GM12878 (cell line): ENCODE results near the gene NAA38. TPM values are rescaled to one million over a fixed set of nuclear protein-coding genes. Genes with fewer than 3 reads are reported as not detected.
A peak's percentile ranks its signal among the peaks of the same experiment; 100 is the strongest.

Experiments used
- BRCA1 ChIP-seq: IDR thresholded peaks from 2 replicates; pipeline ENCODE4 v1.6.1; 2011; ENCODE audit warnings: low read depth, low read length, improper control_type of control experiment
- CHD1 ChIP-seq: IDR thresholded peaks from 2 replicates; pipeline ENCODE4 v1.6.1; 2012; ENCODE audit warnings: low read depth, low read length, improper control_type of control experiment
- CREM ChIP-seq: IDR thresholded peaks from 2 replicates; pipeline ENCODE4 v1.6.1; 2014; ENCODE audit warnings: antibody characterized with exemption, low read depth
- ETV6 ChIP-seq, 2 experiments: fragments of 450-650 bp in 1 of 2; IDR thresholded peaks in 1 of 2; conservative IDR thresholded peaks in 1 of 2; 2 replicates each; pipeline ENCODE4 v1.6.1; 2014; ENCODE audit warnings: antibody characterized with exemption in 1 of 2, borderline replicate concordance in 1 of 2, low read depth in 1 of 2, mild to moderate bottlenecking in 1 of 2, moderate library complexity in 1 of 2
- EZH2 ChIP-seq: IDR thresholded peaks from 2 replicates; pipeline ENCODE4 v1.6.1; 2012; ENCODE audit warnings: low read depth, mild to moderate bottlenecking, control low read depth, inconsistent platforms, low read length, borderline replicate concordance; ENCODE audit not compliant: control insufficient read depth
- HDGF ChIP-seq: fragments of 450-650 bp; IDR thresholded peaks from 2 replicates; pipeline ENCODE4 v1.6.1; 2016; ENCODE audit warnings: antibody characterized with exemption
- IKZF2 ChIP-seq, 2 experiments: fragments of 450-650 bp; IDR thresholded peaks; 2 replicates each; pipeline ENCODE4 v1.6.1; 2017; ENCODE audit warnings: mild to moderate bottlenecking in 2 of 2, moderate library complexity in 2 of 2
- LARP7 ChIP-seq: fragments of 450-650 bp; IDR thresholded peaks from 2 replicates; pipeline ENCODE4 v1.6.1; 2017; ENCODE audit warnings: mild to moderate bottlenecking
- NBN ChIP-seq: fragments of 450-650 bp; IDR thresholded peaks from 2 replicates; pipeline ENCODE4 v1.6.1; 2016
- NR2C2 ChIP-seq: IDR thresholded peaks from 2 replicates; pipeline ENCODE4 v1.6.1; 2011; ENCODE audit warnings: borderline replicate concordance, low read depth; ENCODE audit not compliant: control insufficient read depth, insufficient read length
- NRF1 ChIP-seq: conservative IDR thresholded peaks from 2 replicates; pipeline ENCODE4 v1.6.1; 2011; ENCODE audit warnings: mild to moderate bottlenecking, low read depth, low read length, improper control_type of control experiment
- RAD21 ChIP-seq: IDR thresholded peaks from 2 replicates; pipeline ENCODE4 v1.6.1; 2011; ENCODE audit warnings: mild to moderate bottlenecking, low read depth, low read length, moderate library complexity; ENCODE audit not compliant: insufficient read depth
- RFX5 ChIP-seq: IDR thresholded peaks from 2 replicates; pipeline ENCODE4 v1.6.1; 2011; ENCODE audit warnings: low read depth, low read length, improper control_type of control experiment
- SP1 ChIP-seq: IDR thresholded peaks from one replicate; pipeline ENCODE4 v1.6.1; 2011; ENCODE audit warnings: low read depth, low read length
- STAT1 ChIP-seq: fragments of 450-650 bp; conservative IDR thresholded peaks from 2 replicates; pipeline ENCODE4 v1.6.1; 2014; ENCODE audit warnings: antibody characterized with exemption, mild to moderate bottlenecking
- ZBTB4 ChIP-seq: fragments of 450-650 bp; formaldehyde crosslinking; IDR thresholded peaks from 2 replicates; pipeline ENCODE4 v1.4.0; 2022; ENCODE audit warnings: mild to moderate bottlenecking, moderate library complexity
- polyA plus RNA-seq, 11 experiments: library from polyadenylated mRNA; depleted of rRNA in 4 of 11; unstranded in 6 of 11; stranded (reverse) in 5 of 11; fragments of >200 nt; fragmentation: Nextera tagmentation in 4 of 11; fragmentation: Illumina TruSeq in 1 of 11; extraction: Ambion mirVana in 4 of 11; extraction: Trizol in 1 of 11; gene quantifications; 1 replicate in 1 of 11; 2 replicates in 10 of 11; pipeline versions ENCODE4 v1.2.1 to v1.2.3, GENCODE V29; 2011 to 2016; ENCODE audit warnings: inconsistent platforms in 2 of 11, missing spikeins in 2 of 11, low read depth in 1 of 11
- total RNA-seq, 4 experiments: library from RNA; depleted of rRNA in 3 of 4; stranded (reverse); fragments of >200 nt in 3 of 4; fragmentation: Illumina TruSeq in 1 of 4; extraction: Trizol in 1 of 4; gene quantifications; 2 replicates each; pipeline versions ENCODE4 v1.2.1 to v1.2.3, GENCODE V29; 2013 to 2021
- TF ChIP-seq, protein P1 (sequence below): fragments of 450-650 bp; IDR thresholded peaks from 2 replicates; pipeline ENCODE4 v1.6.1; 2016; ENCODE audit warnings: mild to moderate bottlenecking
- TF ChIP-seq, protein P2 (sequence below): fragments of 450-650 bp; IDR thresholded peaks from 2 replicates; pipeline ENCODE4 v1.6.1; 2017; ENCODE audit warnings: mild to moderate bottlenecking, moderate library complexity
- TF ChIP-seq, protein P3 (sequence below): fragments of 450-650 bp; IDR thresholded peaks from 2 replicates; pipeline ENCODE4 v1.6.1; 2017; ENCODE audit warnings: mild to moderate bottlenecking, low read depth, inconsistent platforms; ENCODE audit not compliant: poor library complexity, severe bottlenecking

Gene NAA38
- total and polyA plus RNA-seq, 10 of the 15 experiments (the other 5 are each of a cell fraction or from before 2014, with no cell fraction given) = 31.5 to 337 (median 215) TPM

DNA sequence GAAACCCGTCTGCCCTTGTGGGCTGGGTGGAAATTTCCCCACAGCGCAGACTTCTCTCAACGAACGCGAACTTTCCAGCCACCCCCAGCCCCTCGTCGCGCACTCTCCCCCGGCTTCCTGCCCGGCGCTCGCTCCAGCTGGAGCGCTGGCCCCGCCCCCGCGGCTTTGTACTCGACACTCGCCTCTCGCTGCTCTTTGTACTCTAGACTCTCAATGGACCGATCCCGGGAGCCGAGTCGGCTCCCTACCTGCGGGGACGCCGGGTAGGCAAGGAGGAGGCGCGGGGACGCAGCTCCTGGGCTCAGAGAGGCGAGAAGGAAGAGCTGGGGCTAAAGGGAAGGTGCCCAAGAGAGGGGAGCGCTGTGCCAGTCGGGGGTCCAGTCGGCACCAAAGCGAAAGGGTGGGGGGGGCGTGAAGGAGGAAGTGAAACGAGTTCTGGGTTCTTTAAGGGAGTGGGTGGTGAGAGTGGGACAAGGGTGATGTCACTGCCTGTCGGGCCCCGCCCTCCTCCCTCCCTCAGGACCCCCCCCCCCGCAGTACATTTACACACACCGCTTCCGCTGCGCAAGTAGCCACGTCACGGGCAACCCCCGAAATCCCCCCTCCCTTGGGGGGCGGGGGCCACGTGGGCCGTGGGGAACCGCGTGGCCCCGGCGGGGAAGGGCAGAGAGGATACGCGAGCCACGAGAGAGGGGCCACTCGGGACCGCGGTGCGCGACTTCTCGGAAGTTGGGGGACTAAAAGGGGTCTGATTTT, 13.6 kb downstream of the NAA38 start (continued):
- TF ChIP-seq NRF1 = no peak
- peak; percentile 75 to 78 for TF ChIP-seq IKZF2 (IDR thresholded peaks at IDR 0.05)
- peak; percentile 94 for TF ChIP-seq CREM
- no peak for TF ChIP-seq RAD21
- peak; percentile 51; the same call in 1 of the 2 replicates for TF ChIP-seq HDGF
- no peak for TF ChIP-seq LARP7
- no peak for TF ChIP-seq BRCA1
- TF ChIP-seq NBN = peak; percentile 88
- TF ChIP-seq, protein P1, sequence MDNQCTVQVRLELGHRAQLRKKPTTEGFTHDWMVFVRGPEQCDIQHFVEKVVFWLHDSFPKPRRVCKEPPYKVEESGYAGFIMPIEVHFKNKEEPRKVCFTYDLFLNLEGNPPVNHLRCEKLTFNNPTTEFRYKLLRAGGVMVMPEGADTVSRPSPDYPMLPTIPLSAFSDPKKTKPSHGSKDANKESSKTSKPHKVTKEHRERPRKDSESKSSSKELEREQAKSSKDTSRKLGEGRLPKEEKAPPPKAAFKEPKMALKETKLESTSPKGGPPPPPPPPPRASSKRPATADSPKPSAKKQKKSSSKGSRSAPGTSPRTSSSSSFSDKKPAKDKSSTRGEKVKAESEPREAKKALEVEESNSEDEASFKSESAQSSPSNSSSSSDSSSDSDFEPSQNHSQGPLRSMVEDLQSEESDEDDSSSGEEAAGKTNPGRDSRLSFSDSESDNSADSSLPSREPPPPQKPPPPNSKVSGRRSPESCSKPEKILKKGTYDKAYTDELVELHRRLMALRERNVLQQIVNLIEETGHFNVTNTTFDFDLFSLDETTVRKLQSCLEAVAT = peak; percentile 21; the same call in 1 of the 2 replicates
- no peak for TF ChIP-seq NR2C2
- 0 out of 2 replicates have a peak, but pooled peaks have one; percentile 2 for TF ChIP-seq CHD1
- TF ChIP-seq STAT1 = no peak
- TF ChIP-seq ETV6 (conservative IDR thresholded peaks at IDR 0.05 in 1 of 2, IDR thresholded peaks at IDR 0.05 in 1 of 2; ENCODE audit: borderline replicate concordance in 1 of 2, low read depth in 1 of 2) = peak in 1 of 2 experiments; percentile 38; a peak in 1 of 4 replicates
- no peak for TF ChIP-seq RFX5
- TF ChIP-seq, protein P2, sequence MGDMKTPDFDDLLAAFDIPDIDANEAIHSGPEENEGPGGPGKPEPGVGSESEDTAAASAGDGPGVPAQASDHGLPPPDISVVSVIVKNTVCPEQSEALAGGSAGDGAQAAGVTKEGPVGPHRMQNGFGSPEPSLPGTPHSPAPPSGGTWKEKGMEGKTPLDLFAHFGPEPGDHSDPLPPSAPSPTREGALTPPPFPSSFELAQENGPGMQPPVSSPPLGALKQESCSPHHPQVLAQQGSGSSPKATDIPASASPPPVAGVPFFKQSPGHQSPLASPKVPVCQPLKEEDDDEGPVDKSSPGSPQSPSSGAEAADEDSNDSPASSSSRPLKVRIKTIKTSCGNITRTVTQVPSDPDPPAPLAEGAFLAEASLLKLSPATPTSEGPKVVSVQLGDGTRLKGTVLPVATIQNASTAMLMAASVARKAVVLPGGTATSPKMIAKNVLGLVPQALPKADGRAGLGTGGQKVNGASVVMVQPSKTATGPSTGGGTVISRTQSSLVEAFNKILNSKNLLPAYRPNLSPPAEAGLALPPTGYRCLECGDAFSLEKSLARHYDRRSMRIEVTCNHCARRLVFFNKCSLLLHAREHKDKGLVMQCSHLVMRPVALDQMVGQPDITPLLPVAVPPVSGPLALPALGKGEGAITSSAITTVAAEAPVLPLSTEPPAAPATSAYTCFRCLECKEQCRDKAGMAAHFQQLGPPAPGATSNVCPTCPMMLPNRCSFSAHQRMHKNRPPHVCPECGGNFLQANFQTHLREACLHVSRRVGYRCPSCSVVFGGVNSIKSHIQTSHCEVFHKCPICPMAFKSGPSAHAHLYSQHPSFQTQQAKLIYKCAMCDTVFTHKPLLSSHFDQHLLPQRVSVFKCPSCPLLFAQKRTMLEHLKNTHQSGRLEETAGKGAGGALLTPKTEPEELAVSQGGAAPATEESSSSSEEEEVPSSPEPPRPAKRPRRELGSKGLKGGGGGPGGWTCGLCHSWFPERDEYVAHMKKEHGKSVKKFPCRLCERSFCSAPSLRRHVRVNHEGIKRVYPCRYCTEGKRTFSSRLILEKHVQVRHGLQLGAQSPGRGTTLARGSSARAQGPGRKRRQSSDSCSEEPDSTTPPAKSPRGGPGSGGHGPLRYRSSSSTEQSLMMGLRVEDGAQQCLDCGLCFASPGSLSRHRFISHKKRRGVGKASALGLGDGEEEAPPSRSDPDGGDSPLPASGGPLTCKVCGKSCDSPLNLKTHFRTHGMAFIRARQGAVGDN = no peak
- TF ChIP-seq SP1 = peak; percentile 35
- no peak for TF ChIP-seq ZBTB4 (CRISPR knock-in tag)
- no peak for TF ChIP-seq EZH2
- TF ChIP-seq, protein P3, sequence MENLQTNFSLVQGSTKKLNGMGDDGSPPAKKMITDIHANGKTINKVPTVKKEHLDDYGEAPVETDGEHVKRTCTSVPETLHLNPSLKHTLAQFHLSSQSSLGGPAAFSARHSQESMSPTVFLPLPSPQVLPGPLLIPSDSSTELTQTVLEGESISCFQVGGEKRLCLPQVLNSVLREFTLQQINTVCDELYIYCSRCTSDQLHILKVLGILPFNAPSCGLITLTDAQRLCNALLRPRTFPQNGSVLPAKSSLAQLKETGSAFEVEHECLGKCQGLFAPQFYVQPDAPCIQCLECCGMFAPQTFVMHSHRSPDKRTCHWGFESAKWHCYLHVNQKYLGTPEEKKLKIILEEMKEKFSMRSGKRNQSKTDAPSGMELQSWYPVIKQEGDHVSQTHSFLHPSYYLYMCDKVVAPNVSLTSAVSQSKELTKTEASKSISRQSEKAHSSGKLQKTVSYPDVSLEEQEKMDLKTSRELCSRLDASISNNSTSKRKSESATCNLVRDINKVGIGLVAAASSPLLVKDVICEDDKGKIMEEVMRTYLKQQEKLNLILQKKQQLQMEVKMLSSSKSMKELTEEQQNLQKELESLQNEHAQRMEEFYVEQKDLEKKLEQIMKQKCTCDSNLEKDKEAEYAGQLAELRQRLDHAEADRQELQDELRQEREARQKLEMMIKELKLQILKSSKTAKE = peak; percentile 76
